Activated naive CD8-positive, alpha-beta T cell (primary cell): Measurements from ENCODE around the gene SLC38A8.

ENCODE experiments used
- H3K27ac Mint-ChIP-seq: one replicate; pipeline ENCODE4 v1.8.0; 2021; ENCODE audit warnings: mixed read lengths
- H3K27me3 Mint-ChIP-seq: one replicate; pipeline ENCODE4 v1.8.0; 2021; ENCODE audit warnings: mixed read lengths
- H3K36me3 Mint-ChIP-seq: one replicate; pipeline ENCODE4 v1.8.0; 2021; ENCODE audit warnings: mixed read lengths
- H3K4me1 Mint-ChIP-seq: one replicate; pipeline ENCODE4 v1.8.0; 2021; ENCODE audit warnings: low read depth, mixed read lengths
- H3K4me3 Mint-ChIP-seq: one replicate; pipeline ENCODE4 v1.8.0; 2021; ENCODE audit warnings: mild to moderate bottlenecking, mixed read lengths
- H3K9me3 Mint-ChIP-seq: one replicate; pipeline ENCODE4 v1.8.0; 2021; ENCODE audit warnings: low read depth, mixed read lengths

The SLC38A8 gene

DNA sequence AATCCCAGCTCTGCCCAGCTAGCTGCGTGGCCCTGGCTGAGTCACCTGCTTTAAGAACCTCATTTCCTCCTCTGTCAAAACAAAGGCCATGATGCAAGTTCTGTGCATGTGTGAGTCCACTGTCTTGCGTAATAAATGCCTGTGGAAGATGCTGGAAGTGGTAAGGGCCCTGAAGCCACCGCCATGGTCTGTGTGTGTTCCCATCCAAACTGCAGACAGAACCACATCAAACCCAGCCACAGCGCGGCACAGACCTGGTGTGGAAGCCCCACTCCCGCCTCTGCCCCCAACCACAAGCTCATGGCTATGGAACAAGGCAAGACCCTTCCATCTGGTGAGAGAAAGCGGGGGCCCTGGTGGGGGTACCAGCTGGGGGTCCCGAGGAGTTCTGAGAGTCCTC is 48.5 kb downstream of the SLC38A8 start:
- H3K27me3 Mint-ChIP-seq, result peaks cover 19% of the 10 kb centered on the region
- peaks cover 2% of the 10 kb centered on the region for H3K4me1 Mint-ChIP-seq
- H3K4me3 Mint-ChIP-seq, result no peak overlapping the region
- no peak overlapping the region for H3K27ac Mint-ChIP-seq
- H3K36me3 Mint-ChIP-seq, result no peaks in the 10 kb centered on the region
- no peaks in the 10 kb centered on the region for H3K9me3 Mint-ChIP-seq

DNA sequence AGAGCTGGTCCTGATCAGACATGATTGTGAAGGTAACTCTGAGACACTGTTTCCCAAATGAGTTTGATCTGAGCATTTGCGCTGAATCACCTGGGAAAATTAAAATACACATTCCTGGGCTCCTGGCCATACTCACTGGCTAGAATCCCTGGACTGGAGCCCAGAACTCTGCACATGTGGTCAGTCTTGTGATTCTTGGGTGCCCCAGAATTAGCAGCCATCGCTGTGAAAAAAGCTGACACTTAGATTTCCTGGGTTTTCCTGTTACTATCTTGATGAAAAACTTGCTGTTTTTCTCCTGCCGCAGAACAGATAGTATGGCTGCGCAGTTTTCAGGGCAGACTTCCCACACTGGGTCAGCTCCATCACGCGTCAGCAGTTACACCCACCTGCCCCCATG is 50.0 kb downstream of the SLC38A8 start:
- H3K4me1 Mint-ChIP-seq, result peaks cover 2% of the 10 kb centered on the region
- peaks cover 18% of the 10 kb centered on the region for H3K27me3 Mint-ChIP-seq
- H3K4me3 Mint-ChIP-seq, result no peak overlapping the region

DNA sequence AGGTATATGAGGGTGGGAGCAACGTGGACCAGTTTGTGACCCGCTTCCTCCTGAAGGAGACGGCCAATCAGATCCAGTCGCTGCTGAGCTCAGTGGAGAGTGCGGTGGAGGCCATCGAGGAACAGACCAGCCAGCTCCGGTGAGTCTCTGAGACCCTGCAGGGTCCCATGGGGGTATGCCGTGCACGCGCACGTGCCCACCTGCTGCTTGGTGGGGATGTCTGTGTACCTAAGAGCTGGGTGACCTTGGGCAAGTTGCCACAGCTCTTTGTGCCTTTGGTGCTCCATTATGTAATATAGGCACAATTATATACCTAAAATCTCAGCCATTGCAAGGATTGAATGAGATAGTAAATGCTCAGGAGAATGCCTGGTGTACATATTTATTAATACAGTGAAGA is 52.1 kb downstream of the SLC38A8 start:
- peaks cover 1% of the 10 kb centered on the region for H3K4me1 Mint-ChIP-seq
- no peak overlapping the region for H3K4me3 Mint-ChIP-seq
- no peak overlapping the region for H3K27ac Mint-ChIP-seq
- peaks cover 15% of the 10 kb centered on the region for H3K27me3 Mint-ChIP-seq
- H3K9me3 Mint-ChIP-seq, result no peaks in the 10 kb centered on the region
- H3K36me3 Mint-ChIP-seq, result no peaks in the 10 kb centered on the region

More for the DNA sequence above, 50.0 kb downstream of the SLC38A8 start:
- H3K27ac Mint-ChIP-seq, result no peak overlapping the region
- no peaks in the 10 kb centered on the region for H3K9me3 Mint-ChIP-seq
- H3K36me3 Mint-ChIP-seq, result no peaks in the 10 kb centered on the region

DNA sequence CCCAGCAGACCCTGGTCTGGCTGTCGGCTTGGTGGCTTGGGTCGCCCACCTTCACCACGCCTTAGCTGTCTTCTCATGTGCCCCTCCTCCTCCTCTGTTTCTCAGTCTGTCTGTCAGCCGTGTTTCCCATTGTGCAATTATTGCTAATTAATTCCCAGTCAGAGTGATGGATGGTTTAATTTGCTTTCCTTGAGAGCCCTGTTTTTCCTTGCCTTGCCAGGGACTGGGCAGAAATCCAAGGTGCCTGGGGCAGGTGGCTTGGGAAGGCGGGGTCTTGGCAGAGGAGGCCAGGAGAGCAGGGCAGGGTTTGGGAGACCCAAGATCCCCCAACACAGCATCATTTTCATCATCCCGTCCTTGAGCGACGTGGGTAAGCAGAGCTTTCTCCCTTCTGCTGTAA is 53.3 kb downstream of the SLC38A8 start:
- Mint-ChIP-seq H3K27me3 (peaks cover 14% of the 10 kb centered on the region), H3K4me1 (no peaks in the 10 kb centered on the region), H3K27ac (no peak overlapping the region), H3K36me3 (no peaks in the 10 kb centered on the region), H3K4me3 (no peak overlapping the region), H3K9me3 (no peaks in the 10 kb centered on the region)

DNA sequence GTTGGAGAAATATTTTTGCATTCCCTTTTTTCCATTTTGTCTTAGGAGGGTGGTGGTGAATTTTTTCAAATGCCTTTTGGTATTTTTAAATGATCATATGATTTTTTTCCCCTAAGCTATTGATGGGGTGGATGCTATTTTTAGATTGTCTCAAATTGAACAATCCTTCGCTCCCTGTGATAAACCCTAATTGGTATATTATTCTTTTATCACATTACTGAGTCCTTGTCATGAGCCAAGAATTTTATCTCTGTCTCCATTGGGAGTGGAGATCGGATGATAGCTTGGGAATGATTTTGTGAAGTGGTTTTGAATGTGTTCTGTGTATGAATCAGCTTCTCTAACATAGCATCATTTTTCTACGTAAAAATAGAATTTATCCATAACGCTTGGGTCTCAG is 59.1 kb downstream of the SLC38A8 start:
- no peak overlapping the region for H3K27ac Mint-ChIP-seq
- H3K36me3 Mint-ChIP-seq, result no peaks in the 10 kb centered on the region
- no peaks in the 10 kb centered on the region for H3K9me3 Mint-ChIP-seq
- H3K4me1 Mint-ChIP-seq, result no peaks in the 10 kb centered on the region
- no peaks in the 10 kb centered on the region for H3K27me3 Mint-ChIP-seq
- H3K4me3 Mint-ChIP-seq, result no peak overlapping the region

DNA sequence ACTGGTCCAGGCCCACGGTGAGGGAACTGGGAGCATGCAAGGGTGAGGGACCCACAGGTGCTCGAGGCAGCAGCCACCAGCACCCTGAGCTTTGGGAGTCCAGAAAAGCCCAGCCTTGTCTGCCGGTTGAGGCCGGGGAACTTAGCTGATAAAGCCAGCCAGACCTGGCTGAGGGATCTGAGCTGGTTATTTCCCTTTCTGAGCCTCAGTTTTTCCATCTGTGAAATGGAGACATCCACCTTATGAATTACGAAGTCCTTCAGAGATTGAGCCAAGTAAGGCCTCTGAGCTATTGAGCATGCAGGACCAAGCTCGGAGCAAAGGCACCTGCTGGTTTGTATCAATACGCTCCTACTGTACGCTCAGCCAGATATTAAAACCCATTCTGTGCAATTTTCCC is 60.8 kb downstream of the SLC38A8 start:
- Mint-ChIP-seq H3K27ac (no peak overlapping the region), H3K36me3 (no peaks in the 10 kb centered on the region), H3K27me3 (no peaks in the 10 kb centered on the region), H3K4me1 (no peaks in the 10 kb centered on the region), H3K9me3 (no peaks in the 10 kb centered on the region), H3K4me3 (no peak overlapping the region)

DNA sequence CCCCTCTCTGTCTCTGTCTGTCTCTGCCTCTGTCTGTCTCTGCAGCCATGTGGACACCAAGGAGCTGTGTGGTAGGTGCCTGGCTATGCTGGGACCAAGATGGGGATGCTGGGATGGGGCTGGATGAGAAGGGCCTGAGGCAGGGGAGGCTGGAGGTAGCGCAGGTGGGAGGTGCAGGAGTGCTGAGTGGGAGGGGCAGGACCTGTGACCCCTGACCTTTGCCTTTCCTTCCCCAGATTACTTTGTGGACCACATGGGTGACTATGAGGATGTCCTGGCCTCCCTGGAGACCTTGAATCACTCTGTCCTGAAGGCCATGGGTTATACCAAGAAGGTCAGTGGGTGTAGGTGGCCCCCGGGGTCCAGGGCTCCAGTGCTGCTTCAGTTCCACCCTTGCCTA is 61.8 kb downstream of the SLC38A8 start:
- no peaks in the 10 kb centered on the region for H3K4me1 Mint-ChIP-seq
- H3K4me3 Mint-ChIP-seq, result no peak overlapping the region
- no peaks in the 10 kb centered on the region for H3K36me3 Mint-ChIP-seq
- H3K9me3 Mint-ChIP-seq, result no peaks in the 10 kb centered on the region
- no peaks in the 10 kb centered on the region for H3K27me3 Mint-ChIP-seq
- no peak overlapping the region for H3K27ac Mint-ChIP-seq

DNA sequence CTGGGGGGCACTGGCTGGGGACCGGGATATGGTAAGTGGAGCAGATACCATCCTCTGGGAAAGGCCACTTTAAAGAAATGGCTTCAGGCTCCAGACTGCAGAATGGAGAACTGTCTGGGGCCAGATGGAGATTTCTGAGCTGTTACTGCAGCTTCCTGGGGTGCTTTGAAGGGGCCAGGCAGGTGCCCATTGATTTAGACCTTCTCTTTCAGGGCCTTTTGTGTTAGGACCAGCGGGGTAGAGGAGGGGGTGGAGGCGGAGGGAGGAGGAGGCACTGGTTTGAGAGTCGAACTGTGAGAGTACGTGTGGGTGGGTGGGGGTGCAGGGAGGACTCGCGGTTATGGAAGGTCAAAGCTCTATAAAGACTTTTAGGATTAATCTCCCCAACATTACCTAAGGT is 63.2 kb downstream of the SLC38A8 start:
- H3K27me3 Mint-ChIP-seq, result no peaks in the 10 kb centered on the region
- H3K36me3 Mint-ChIP-seq, result no peaks in the 10 kb centered on the region
- no peak overlapping the region for H3K4me3 Mint-ChIP-seq
- H3K27ac Mint-ChIP-seq, result no peak overlapping the region
- H3K9me3 Mint-ChIP-seq, result no peaks in the 10 kb centered on the region
- H3K4me1 Mint-ChIP-seq, result no peaks in the 10 kb centered on the region

DNA sequence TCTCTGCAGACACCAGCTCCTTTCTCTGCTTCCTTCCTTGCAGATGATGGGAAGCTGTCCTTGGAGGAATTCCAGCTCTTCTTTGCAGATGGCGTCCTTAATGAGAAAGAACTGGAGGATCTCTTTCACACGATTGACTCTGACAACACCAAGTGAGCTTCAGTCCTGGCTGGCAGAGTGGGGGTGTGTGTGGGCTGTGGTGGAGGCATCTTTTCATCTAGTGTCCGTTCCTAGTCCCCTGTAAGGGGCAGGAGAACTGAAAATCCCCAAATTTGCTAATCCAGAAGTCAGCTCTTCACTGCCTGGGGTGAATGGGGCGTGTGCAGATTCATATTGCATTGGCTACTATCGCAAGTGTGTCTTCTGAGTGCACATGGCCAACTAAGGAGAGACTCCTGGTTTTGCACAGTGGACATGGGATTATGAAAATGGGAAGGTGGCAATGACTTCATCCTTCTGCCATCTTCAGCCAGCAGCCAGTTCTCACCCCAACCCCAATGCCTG is 64.1 kb downstream of the SLC38A8 start:
- H3K4me1 Mint-ChIP-seq, result no peaks in the 10 kb centered on the region

DNA sequence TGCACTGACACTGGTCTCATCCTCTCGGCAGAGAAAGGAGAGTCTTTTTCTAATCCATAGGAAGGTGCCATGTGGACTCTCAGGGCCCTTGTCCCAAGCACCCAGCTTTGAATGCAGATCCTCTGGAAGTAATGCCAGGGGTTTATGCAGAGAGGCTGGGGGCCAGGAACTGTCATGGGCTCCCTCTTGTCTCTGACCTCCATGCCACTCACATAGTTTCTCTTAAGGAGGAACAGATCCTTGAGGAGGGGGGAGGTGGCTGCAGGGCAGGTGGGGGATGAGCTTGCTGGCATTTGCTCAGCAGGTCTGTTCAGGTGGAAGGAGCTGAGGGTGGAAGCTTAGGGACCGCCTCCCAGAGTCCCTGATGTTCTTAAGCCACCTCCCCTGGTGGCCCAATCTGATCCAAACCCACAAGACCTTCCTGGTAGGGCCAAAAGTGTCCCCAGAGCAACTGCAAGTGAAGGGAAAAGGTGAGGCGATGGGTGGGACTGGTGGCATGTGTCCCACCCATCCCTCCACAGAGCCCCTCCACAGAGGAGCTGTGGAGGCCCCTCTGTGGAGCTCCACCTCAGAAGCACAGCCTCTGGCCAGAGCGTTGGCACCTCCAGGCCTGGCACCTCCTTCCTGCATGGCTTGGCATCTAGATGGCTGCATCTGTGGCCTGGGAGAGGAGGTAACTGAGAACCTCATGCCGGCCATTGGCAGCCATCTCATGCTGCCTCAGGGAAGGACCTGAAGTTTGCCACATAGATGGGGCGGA is 65.4 kb downstream of the SLC38A8 start:
- no peaks in the 10 kb centered on the region for H3K4me1 Mint-ChIP-seq
- H3K27me3 Mint-ChIP-seq, result no peaks in the 10 kb centered on the region
- H3K27ac Mint-ChIP-seq, result no peak overlapping the region
- no peaks in the 10 kb centered on the region for H3K36me3 Mint-ChIP-seq
- H3K9me3 Mint-ChIP-seq, result no peaks in the 10 kb centered on the region
- no peak overlapping the region for H3K4me3 Mint-ChIP-seq

More for the DNA sequence above, 64.1 kb downstream of the SLC38A8 start:
- H3K27ac Mint-ChIP-seq, result no peak overlapping the region
- no peaks in the 10 kb centered on the region for H3K36me3 Mint-ChIP-seq
- no peaks in the 10 kb centered on the region for H3K9me3 Mint-ChIP-seq
- H3K4me3 Mint-ChIP-seq, result no peak overlapping the region
- no peaks in the 10 kb centered on the region for H3K27me3 Mint-ChIP-seq

DNA sequence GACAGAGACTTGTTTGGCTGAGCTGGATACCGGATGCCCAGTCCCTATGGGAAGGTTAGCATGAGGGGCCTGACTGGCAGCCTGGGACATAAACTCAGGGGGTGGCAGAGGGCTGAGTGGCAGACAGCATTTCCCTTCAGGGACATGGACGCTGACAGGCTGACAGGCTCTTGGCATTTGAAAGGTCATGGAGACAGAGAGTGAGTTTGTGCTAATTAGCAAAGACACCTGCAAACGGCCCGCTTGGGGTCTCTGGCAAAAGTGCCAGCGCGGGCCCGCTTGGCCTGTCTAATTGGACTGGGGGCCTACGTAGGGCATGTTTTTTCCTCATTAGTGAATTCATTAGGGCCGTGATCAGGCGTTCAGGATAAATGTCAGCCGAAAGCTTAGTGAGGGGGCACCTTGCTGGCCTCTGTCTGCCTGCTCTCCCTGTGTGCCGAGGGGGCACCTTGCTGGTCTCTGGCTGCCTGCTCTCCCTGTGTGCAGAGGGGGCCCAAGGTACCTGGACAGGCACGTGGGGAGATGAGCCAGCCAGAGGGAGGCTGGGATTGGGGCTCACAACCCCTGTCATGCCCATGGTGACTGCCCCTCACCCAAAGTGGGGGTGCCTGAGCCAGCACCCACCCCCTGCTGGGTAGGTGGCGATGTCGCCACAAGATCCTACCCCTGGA is 66.9 kb downstream of the SLC38A8 start:
- Mint-ChIP-seq H3K36me3 (no peaks in the 10 kb centered on the region), H3K27me3 (no peaks in the 10 kb centered on the region), H3K4me1 (no peaks in the 10 kb centered on the region), H3K4me3 (no peak overlapping the region), H3K27ac (no peak overlapping the region), H3K9me3 (no peaks in the 10 kb centered on the region)

DNA sequence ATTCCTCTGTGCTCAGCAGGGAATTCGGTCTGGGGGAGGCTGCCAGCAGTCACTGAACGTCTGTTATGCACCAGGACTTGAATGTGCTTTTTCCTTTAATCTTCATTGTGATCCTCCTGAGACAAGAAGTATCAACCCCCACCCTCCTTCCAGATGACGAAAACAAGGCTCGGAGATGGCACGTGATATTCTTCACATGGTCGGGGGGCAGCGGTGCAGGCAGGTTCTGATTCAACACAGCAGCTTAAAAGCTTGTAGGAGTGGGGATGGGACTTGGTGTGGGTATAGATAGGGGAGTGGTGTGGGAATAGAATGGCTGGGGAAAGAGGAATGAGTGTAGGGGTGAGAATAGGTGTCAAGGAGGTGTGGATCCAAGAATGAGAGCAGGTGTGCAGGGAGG is 68.1 kb downstream of the SLC38A8 start:
- H3K4me3 Mint-ChIP-seq, result no peak overlapping the region
- H3K27ac Mint-ChIP-seq, result no peak overlapping the region
- no peaks in the 10 kb centered on the region for H3K36me3 Mint-ChIP-seq
- no peaks in the 10 kb centered on the region for H3K4me1 Mint-ChIP-seq
- peaks cover 3% of the 10 kb centered on the region for H3K27me3 Mint-ChIP-seq
- no peaks in the 10 kb centered on the region for H3K9me3 Mint-ChIP-seq

DNA sequence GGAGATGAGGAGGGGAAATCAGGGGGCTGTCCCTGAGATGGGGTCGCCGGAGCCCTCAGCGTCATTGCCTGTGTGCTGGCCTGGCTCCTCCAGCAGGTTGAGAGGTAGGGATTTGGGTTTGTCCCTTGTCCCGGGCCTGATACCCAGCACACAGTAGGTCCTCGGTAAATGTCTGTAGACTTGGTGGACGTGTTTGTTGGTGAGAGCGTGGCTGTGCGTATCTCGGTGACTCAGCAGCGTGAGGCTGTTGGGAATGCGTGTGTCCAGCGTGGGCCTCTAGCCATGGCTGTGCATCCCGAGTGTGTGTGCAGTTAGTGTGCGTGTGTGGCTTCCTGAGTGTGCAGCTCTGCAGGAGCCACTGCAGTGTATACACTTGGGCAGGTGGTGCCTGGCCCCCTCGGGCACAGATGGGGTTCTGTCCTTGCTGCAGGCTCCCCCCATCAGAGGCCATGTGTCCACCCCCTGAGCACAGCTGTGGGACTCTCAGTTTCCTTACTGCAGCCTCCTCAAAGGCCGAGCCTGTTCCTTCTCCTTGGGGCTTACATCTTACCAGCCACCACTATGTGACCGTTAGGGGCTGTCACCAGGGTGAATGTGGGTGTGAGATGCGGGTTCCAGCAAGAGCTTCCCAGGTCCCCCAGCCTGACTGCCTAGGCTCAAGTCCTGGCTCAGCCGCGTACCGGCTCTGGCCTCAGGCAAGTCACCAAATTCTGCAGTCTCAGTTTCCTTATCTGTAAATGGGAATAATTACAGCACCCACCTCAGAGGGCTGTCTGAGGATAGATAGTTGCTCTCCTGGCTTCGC is 68.8 kb downstream of the SLC38A8 start:
- Mint-ChIP-seq H3K4me1 (peaks cover 3% of the 10 kb centered on the region), H3K4me3 (no peak overlapping the region), H3K27ac (no peak overlapping the region), H3K9me3 (no peaks in the 10 kb centered on the region), H3K27me3 (peaks cover 4% of the 10 kb centered on the region), H3K36me3 (no peaks in the 10 kb centered on the region)

DNA sequence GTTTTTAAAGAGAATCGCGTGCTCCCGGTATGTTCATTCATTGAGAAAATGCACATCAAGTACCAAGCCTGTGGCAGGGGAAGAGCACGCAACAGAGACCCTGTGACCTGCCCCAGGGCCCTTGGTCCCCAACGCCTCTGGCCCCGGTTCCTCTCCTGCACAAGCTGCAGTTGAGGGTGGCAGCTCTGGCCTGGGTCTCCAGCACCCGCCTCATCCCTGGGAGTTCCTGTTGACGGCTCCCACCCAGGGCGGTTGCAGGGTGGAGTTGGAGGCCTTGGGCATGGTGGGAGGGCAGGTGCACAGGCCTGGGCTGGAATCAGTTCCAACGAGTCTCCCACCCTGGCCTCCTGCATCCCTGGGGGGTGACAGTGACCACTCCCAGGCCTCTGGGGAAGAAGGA is 69.5 kb downstream of the SLC38A8 start:
- H3K4me1 Mint-ChIP-seq, result peaks cover 3% of the 10 kb centered on the region
- H3K27me3 Mint-ChIP-seq, result peaks cover 4% of the 10 kb centered on the region
- H3K27ac Mint-ChIP-seq, result no peak overlapping the region
- no peaks in the 10 kb centered on the region for H3K9me3 Mint-ChIP-seq
- H3K4me3 Mint-ChIP-seq, result no peak overlapping the region
- no peaks in the 10 kb centered on the region for H3K36me3 Mint-ChIP-seq
